ENCODE measurements around the gene PNLIPRP3.

Gene PNLIPRP3

GRCh38 chr10:116521424-116522290, 94.0 kb downstream of the PNLIPRP3 start:
- DNase-seq: peak; percentile 1

GRCh38 chr10:116522803-116523381, 95.2 kb downstream of the PNLIPRP3 start:
- no peak for DNase-seq

- DNase-seq: no peak
Observed at GRCh38 chr10:116524736-116525135, 97.1 kb downstream of the PNLIPRP3 start.

- DNase-seq: no peak
Observed at GRCh38 chr10:116526219-116526618, 98.6 kb downstream of the PNLIPRP3 start.
